ENCODE measurements around the gene SMIM17.
A peak's percentile ranks its signal among the peaks of the same experiment; 100 is the strongest.

SMIM17 gene

GRCh38 chr19:56642711-56643459, at the start of gene SMIM17:
TSS of gene SMIM17 (plus strand) at chr19:56643159. CDS start at chr19:56645668, 2,509 bp downstream.
- no peak for DNase-seq (ENCODE audit: low read depth)

- no peak for DNase-seq (ENCODE audit: low read depth)
Measured at GRCh38 chr19:56594446-56594782, 48.5 kb upstream of the SMIM17 start.

GRCh38 chr19:56594783-56595547, 48.0 kb upstream of the SMIM17 start, which contains the start of gene ZNF71:
TSS of gene ZNF71 (plus strand) at chr19:56595302. CDS start at chr19:56601559, 6,257 bp downstream.
- peak; percentile 61 for DNase-seq (ENCODE audit: low read depth)

- no peak for DNase-seq (ENCODE audit: low read depth)
Measured at GRCh38 chr19:56595548-56595899, 47.4 kb upstream of the SMIM17 start.

- no peak for DNase-seq (ENCODE audit: low read depth)
Measured at GRCh38 chr19:56596676-56597075, 46.3 kb upstream of the SMIM17 start.

- no peak for DNase-seq (ENCODE audit: low read depth)
Measured at GRCh38 chr19:56597696-56598095, 45.3 kb upstream of the SMIM17 start.

GRCh38 chr19:56601375-56601774, 41.6 kb upstream of the SMIM17 start:
- DNase-seq (ENCODE audit: low read depth) = no peak

GRCh38 chr19:56603829-56604228, 39.1 kb upstream of the SMIM17 start:
- DNase-seq (ENCODE audit: low read depth) = no peak

GRCh38 chr19:56608274-56608964, 34.5 kb upstream of the SMIM17 start:
- DNase-seq (ENCODE audit: low read depth) = no peak

GRCh38 chr19:56611288-56611687, 31.7 kb upstream of the SMIM17 start:
- DNase-seq (ENCODE audit: low read depth) = no peak

- no peak for DNase-seq (ENCODE audit: low read depth)
Measured at GRCh38 chr19:56612737-56613136, 30.2 kb upstream of the SMIM17 start.

- no peak for DNase-seq (ENCODE audit: low read depth)
Measured at GRCh38 chr19:56613639-56614038, 29.3 kb upstream of the SMIM17 start.

GRCh38 chr19:56617531-56617930, 25.4 kb upstream of the SMIM17 start:
- DNase-seq (ENCODE audit: low read depth) = no peak

GRCh38 chr19:56619121-56619520, 23.8 kb upstream of the SMIM17 start:
- no peak for DNase-seq (ENCODE audit: low read depth)

GRCh38 chr19:56622374-56622773, 20.6 kb upstream of the SMIM17 start:
- DNase-seq (ENCODE audit: low read depth) = no peak

- DNase-seq (ENCODE audit: low read depth) = no peak
Measured at GRCh38 chr19:56623006-56623405, 20.0 kb upstream of the SMIM17 start.

- no peak for DNase-seq (ENCODE audit: low read depth)
Measured at GRCh38 chr19:56625708-56626107, 17.3 kb upstream of the SMIM17 start.

- no peak for DNase-seq (ENCODE audit: low read depth)
Measured at GRCh38 chr19:56633021-56633420, 9.9 kb upstream of the SMIM17 start.

- peak; percentile 17 for DNase-seq (ENCODE audit: low read depth)
Measured at GRCh38 chr19:56637976-56638555, 4.9 kb upstream of the SMIM17 start.

- no peak for DNase-seq (ENCODE audit: low read depth)
Measured at GRCh38 chr19:56639217-56639616, 3.7 kb upstream of the SMIM17 start.

- DNase-seq (ENCODE audit: low read depth) = no peak
Measured at GRCh38 chr19:56643460-56643955, 549 bp downstream of the SMIM17 start.

GRCh38 chr19:56654151-56654550, 11.2 kb downstream of the SMIM17 start:
- DNase-seq (ENCODE audit: low read depth) = no peak

Measured in GM04504 (cell line).